DMS 273 (cell line): Measurements from ENCODE around the gene FIGLA.
"Not testable (repeated sequence)": the region's sequence is repeated elsewhere in the genome, so short reads cannot be mapped to it uniquely, and the experiment has no call there.

Experiments used
- DNase-seq: peaks from one replicate; lab custom pipeline; 2025; ENCODE audit not compliant: unreplicated experiment; lab: John Stamatoyannopoulos, UW

FIGLA gene

GRCh38 chr2:70747284-70747683 is 43.2 kb downstream of the FIGLA start:
- DNase-seq = no peak

GRCh38 chr2:70746094-70746974 is 44.1 kb downstream of the FIGLA start:
- peak; percentile 46 for DNase-seq

GRCh38 chr2:70745276-70745825 is 45.1 kb downstream of the FIGLA start:
- DNase-seq = no peak

GRCh38 chr2:70744397-70744796 is 46.0 kb downstream of the FIGLA start:
- DNase-seq = no peak

- no peak for DNase-seq
These were observed 46.8 kb downstream of the FIGLA start for GRCh38 chr2:70743677-70744076.

GRCh38 chr2:70743068-70743467 is 47.4 kb downstream of the FIGLA start:
- DNase-seq = no peak

- not testable (repeated sequence) for DNase-seq
These were observed 51.0 kb downstream of the FIGLA start for GRCh38 chr2:70739492-70739891.

- DNase-seq = no peak
These were observed 52.3 kb downstream of the FIGLA start for GRCh38 chr2:70738159-70738558.

GRCh38 chr2:70735071-70735470 is 55.4 kb downstream of the FIGLA start:
- no peak for DNase-seq

- DNase-seq = peak; percentile 50
These were observed 56.7 kb downstream of the FIGLA start for GRCh38 chr2:70733646-70734180.

GRCh38 chr2:70732766-70733645 is 57.4 kb downstream of the FIGLA start:
- peak; percentile 82 for DNase-seq

- DNase-seq = no peak
These were observed 59.7 kb downstream of the FIGLA start for GRCh38 chr2:70730730-70731129.

GRCh38 chr2:70729647-70730046 is 60.8 kb downstream of the FIGLA start:
- no peak for DNase-seq

- DNase-seq = no peak
These were observed 62.3 kb downstream of the FIGLA start for GRCh38 chr2:70728128-70728527.
